ENCODE results near the gene CD5L. TPM values are rescaled to one million over a fixed set of nuclear protein-coding genes. Genes with fewer than 3 reads are reported as not detected.

Gene CD5L
- total and polyA plus RNA-seq, 2 of the 8 experiments (the other 6 are each of a cell fraction or from before 2014, with no cell fraction given): not detected

DNA sequence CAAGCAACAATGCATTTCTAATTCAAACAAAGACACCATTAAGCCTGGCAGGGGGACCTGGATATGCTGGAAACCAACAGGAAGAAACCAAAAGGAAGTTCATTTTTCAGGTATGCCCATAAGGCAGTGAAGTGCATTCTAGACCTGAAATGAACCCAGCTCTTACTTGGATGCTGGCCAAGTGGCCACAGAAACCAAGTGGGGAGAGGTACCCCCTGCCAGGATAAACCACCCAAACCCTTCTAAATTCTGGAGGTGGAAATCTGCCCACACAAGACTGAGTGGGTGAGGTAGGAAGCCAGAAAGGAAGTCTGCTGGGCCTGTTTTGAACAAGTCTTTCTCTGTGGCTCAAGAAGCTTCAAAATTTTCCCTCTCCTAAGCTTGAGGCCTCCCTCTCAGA is 2.6 kb downstream of the CD5L start (continued):
- no peak for TF ChIP-seq RFX5 (IDR thresholded peaks at IDR 0.05; ENCODE audit: borderline replicate concordance, low read depth, low read length)
- no peak for TF ChIP-seq TCF12 (IDR thresholded peaks at IDR 0.05; ENCODE audit: low read depth, low read length)
- no peak for TF ChIP-seq GABPA (IDR thresholded peaks at IDR 0.05; ENCODE audit: borderline replicate concordance, insufficient read depth, low read length)
- no peak for TF ChIP-seq HDAC2 (IDR thresholded peaks at IDR 0.05; ENCODE audit: borderline replicate concordance in 1 of 2, low read depth in 2 of 2, low read length in 2 of 2)
